HG03571 (cell line): ENCODE measurements around the gene PBXIP1.
A peak's percentile ranks its signal among the peaks of the same experiment; 100 is the strongest.

ENCODE experiments used
- ATAC-seq: cut with Tn5 transposase; IDR thresholded peaks from one replicate; pipeline ENCODE4 v1.9.1; 2021; ENCODE audit not compliant: unreplicated experiment

PBXIP1 gene, protein sequence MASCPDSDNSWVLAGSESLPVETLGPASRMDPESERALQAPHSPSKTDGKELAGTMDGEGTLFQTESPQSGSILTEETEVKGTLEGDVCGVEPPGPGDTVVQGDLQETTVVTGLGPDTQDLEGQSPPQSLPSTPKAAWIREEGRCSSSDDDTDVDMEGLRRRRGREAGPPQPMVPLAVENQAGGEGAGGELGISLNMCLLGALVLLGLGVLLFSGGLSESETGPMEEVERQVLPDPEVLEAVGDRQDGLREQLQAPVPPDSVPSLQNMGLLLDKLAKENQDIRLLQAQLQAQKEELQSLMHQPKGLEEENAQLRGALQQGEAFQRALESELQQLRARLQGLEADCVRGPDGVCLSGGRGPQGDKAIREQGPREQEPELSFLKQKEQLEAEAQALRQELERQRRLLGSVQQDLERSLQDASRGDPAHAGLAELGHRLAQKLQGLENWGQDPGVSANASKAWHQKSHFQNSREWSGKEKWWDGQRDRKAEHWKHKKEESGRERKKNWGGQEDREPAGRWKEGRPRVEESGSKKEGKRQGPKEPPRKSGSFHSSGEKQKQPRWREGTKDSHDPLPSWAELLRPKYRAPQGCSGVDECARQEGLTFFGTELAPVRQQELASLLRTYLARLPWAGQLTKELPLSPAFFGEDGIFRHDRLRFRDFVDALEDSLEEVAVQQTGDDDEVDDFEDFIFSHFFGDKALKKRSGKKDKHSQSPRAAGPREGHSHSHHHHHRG

DNA sequence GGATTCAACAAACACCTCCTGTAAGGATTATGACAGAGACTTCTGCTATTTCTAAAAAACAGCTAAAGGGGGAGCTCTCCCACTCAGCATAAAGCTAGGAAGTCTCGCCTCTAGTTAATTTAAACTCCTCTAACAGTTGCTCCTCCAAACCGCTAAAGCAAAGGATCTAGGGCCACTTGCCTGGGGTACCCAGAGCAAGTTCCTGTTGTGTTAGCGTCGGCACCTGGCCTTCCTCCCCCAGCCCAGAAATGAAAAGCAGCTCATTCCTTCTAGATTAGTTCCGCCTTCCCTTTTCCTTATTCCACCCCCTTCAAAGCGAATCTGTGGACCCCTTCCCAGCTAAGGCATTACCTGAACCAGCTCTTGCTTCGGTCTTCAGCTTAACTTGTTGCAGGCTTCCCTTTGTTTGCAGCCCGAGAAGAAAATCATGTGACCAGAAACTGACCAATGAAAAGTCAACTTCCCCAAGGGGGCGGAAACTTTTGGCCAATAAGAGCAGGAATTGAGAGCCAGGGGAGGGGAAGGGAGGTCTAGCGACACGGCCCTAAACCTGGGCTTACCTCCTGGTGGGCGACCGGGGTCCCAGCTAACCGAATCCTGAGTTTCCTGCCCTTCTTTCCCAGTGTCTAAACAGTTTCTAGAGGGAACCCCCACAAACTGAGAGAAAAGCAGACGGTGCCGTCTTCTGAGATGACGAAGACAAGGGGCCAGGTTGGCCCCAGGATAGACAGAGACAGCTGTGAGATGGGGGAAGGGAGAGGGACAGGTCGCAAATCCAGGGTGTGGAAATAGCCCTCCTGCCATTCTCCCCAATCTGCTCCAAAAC is at the start of gene PBXIP1:
PBXIP1 (minus strand) TSS at position 382 of the 826 bp plus-strand sequence. CDS start 2,378 bp downstream, outside the sequence.
- ATAC-seq = peak; percentile 46

DNA sequence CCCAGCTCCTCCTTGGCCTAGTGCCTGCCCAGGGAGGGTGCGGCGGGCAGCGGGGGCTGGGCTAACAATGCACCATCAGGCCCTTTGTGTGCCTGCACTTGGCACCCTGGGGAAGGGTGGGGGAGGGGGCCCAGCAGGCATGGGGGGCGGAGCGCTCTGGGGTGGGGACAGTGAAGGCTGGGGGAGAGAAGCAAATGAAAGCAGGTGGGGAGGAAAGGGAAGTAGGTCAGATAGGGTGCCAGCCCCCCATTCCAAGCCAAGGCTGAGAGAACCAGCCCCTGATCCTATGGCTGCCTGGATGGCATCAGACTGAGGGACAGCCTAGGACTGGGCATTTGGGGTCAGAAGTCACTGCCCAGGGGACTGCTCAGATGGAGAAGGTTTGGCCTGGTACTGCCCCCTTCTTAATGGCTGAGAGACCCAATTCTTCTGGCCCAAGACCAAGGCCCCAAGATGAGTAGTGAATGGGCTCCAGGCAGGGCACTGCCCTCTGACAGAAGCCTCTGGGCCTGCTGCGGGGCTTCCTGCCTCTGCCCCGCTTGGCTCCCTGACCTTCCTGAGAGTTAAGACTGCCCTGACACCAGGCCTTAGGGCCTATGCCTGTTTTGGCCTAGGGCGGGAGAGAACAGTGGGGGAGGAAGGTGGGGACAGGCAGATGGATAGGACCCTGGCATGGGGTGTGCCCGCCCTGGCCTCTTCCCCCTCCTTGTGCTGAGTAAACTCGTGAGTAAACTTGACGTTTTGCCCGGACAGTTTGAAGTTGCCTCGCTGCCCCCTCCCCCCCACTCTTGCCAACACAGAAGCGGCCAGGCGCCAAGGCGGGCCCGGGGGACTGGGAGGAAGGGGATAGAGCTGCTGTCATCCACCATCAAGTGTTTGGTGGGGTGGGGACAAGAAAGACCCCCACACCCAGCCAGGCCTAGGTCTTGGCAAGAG is 49.4 kb upstream of the PBXIP1 start:
- no peak for ATAC-seq

DNA sequence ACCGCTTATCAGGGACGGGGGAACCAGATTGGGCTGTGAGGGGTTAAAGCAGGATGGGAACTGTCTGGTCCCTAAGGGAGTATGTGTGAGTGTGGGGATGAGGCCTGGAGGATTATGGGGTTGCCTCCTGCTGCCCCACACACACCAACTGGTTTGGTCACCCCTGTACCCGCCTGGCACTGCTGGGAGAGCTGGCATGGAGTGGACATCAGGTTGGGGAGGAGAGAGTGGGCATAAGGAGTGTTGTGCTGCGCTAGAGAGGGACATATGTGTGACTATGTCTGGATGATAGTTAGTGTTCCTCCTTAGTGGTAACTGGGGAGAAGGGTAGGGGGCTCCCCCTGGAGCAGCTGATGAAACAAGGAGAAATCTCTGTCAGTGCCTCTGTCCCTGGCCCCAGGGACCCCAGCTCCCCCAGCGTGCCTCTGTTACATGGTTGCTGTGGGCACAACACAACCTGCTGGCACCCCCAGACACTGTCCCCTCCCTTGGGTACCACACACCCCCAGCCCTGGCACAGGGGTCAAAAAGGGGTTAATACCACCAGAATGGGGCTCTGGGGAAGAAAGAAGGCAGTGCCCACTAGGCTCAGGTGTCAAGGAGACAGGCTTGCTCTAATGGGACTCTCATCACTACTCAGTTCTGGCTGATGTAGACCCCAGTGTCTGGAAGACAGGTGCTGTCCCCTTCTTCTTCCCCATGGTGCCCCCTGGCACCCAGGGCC is 48.6 kb upstream of the PBXIP1 start:
- no peak for ATAC-seq

- no peak for ATAC-seq
Observed at GRCh38 chr1:155003766-155004351, 48.0 kb upstream of the PBXIP1 start.

DNA sequence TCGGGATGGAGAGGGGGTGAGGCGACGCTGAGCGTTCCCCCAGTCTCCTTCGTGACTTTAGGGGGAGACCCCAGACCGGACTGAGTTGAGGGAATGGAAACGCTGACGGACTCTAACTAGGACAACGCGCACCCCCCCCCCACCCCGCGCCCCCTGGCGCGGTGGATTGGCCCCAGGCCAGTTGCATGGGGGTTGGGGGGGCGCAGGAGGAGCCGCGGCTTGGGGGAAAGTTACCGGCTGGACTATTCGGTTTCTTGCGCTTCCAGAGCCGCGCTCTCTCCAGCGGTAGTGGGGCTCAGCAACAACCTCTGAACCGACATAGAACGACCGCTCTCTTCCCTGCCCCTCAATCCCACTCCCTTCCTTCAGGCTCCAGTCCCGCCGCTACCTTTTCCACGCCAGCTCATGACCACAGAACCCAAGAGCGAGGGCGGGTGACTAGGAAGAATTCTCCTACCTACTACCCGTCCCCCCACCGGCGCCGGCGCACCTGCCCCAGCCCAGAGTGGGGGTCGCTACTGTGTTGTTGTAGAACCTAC is 47.4 kb upstream of the PBXIP1 start:
- ATAC-seq = no peak

GRCh38 chr1:155002464-155003226 is 46.7 kb upstream of the PBXIP1 start, which contains the start of gene ZBTB7B:
Gene ZBTB7B, plus strand, starts transcription at chr1:155002802. Its CDS starts 11,859 bp downstream, at chr1:155014661.
- ATAC-seq = no peak

DNA sequence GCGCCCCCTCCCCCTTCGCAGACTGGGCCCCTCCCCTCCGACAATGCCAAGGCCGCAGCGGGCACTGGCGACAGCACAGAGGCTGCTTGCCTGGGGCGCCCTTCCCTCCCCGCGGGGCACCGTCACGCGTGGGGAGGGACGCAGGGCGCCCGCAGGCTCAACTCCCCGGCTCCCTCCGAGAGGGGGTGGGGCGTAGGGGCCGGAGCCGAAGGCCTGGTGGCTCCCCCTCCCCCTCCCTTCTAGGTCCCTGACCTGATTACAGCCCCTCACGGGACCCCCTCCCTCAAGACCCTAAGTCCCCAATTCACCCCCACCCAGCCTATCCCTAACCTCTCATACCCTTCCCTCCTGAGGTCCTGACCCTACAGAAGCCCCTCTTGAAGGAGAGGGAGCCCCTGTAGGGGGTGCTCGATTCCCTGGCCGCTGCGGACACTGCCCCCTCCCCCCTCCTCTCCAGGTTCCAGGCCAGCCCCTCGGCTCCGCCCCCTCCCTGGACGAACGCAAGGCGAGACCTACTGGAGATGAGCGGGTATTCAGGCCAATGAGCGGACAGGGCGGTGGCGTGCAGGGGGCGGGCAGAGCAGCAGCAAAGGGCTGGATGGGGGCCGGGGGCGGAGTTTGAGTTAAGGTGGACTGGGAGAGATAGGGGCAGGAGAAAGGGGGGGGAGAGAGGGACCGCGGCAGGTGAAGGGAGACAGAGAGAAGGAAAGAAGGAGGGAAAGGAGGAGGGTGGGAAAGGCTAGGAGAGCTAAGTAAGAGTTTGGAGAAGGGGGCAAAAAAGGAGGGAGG is 46.0 kb upstream of the PBXIP1 start:
- ATAC-seq = peak; percentile 53

GRCh38 chr1:155001425-155001674 is 45.5 kb upstream of the PBXIP1 start:
- no peak for ATAC-seq

DNA sequence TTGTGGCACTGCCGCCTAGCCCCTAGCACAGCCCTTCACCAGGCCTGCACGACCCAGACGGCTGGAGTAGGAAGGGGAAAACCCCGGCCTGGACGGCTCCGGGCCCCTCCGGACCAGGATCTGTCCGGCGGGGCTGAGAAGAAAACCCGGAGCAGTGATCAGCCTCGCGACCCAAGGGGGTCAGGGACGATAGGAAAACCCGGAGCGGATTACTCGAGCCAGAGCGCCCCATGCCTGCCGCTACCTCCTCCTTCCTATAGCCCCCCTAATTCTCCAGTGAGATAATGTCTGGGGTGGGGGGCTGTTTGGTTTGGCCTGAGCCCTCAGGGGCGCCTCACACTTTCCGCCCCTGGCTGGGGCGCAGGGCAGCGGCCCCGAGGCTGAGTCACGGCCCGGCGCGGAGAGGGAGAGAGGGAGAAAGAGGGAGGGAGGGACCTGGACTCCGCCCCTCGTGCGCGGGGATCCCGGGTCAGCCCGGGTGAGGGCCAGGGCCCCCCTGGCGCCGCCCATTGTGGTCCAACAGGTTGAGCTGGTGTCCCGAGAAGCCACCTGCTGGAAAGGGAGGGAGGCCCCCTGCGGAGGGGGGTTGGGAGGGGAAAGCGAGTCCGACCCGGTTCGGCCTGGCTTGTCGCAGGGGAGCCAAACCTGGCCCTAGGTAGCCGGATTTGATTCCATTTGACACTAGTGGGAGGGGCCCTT is 45.0 kb upstream of the PBXIP1 start:
- ATAC-seq = peak; percentile 35

GRCh38 chr1:155000411-155000725 is 44.5 kb upstream of the PBXIP1 start:
- no peak for ATAC-seq

- no peak for ATAC-seq
Observed at GRCh38 chr1:154999571-155000410, 43.9 kb upstream of the PBXIP1 start.

GRCh38 chr1:154998818-154999570 is 43.1 kb upstream of the PBXIP1 start:
- ATAC-seq = no peak

- no peak for ATAC-seq
Observed at GRCh38 chr1:154998201-154998780, 42.4 kb upstream of the PBXIP1 start.

DNA sequence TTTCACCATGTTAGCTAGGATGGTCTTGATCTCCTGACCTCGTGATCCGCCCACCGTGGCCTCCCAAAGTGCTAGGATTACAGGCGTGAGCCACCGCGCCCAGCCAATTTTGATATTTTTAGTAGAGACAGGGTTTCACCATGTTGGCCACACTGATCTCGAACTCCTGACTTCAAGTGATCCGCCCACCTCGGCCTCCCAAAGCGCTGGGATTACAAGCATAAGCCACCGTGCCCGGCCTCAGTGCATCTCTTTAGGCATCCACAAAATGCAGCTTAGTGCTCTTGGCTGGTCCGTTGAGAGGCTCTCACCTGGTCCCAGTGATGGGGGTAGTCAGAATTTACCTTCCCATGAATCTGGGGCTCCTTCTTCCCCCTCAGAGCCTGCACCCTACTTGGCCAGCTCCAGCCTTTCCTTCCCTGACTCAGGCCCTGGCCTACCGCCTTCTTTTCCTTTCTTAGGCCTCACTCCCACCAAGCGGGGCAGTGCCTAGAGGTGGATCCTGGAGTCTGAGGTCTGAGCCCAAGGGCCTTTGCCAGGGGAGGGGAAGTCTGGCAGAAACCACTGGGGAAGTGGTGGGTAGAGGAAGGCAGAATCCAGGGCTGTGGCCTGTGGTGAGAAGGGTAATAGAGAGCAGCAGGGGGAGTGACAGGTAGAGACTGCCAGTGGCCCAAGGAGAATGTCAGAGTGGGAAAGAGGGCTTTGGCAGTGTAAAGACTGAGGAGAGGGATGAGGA is 41.2 kb upstream of the PBXIP1 start:
- ATAC-seq = no peak
